GM23338 (cell line): ENCODE results near the gene TSTD2. TPM values are rescaled to one million over a fixed set of nuclear protein-coding genes. Genes with fewer than 3 reads are reported as not detected.

Experiments used
- ATAC-seq: fragments of 200-7000 bp; cut with Tn5 transposase; 3 replicates; pipeline ENCODE4 v1.9.1; 2020
- DNase-seq: peaks from one replicate; pipeline ENCODE4 v3.0.0-alpha.2; 2015; ENCODE audit warnings: low spot score
- H2AFZ ChIP-seq: fragments of 200-600 bp; sonication (generic); 2 replicates; pipeline ENCODE4 v1.8.0; 2016; ENCODE audit warnings: antibody characterized with exemption, mild to moderate bottlenecking, moderate library complexity
- H3F3A ChIP-seq: fragments of 200-600 bp; sonication (generic); replicated peaks from 2 replicates; pipeline ENCODE4 v1.8.0; 2017; ENCODE audit warnings: antibody characterized with exemption, mixed run types, low read depth
- H3K27ac ChIP-seq: fragments of 200-600 bp; sonication (generic); 2 replicates; pipeline ENCODE4 v1.6.1; 2016; ENCODE audit warnings: low read depth
- H3K27me3 ChIP-seq: fragments of 200-600 bp; sonication (generic); 2 replicates; pipeline ENCODE4 v1.8.0; 2016; ENCODE audit warnings: mild to moderate bottlenecking, mixed run types, moderate library complexity; ENCODE audit not compliant: insufficient read depth
- H3K36me3 ChIP-seq: fragments of 200-600 bp; sonication (generic); 2 replicates; pipeline ENCODE4 v1.8.0; 2016; ENCODE audit warnings: mild to moderate bottlenecking; ENCODE audit not compliant: insufficient read depth
- H3K4me1 ChIP-seq: fragments of 200-600 bp; sonication (generic); 2 replicates; pipeline ENCODE4 v1.8.0; 2016; ENCODE audit warnings: mild to moderate bottlenecking, moderate library complexity; ENCODE audit not compliant: insufficient read depth
- H3K4me2 ChIP-seq: fragments of 200-600 bp; sonication (generic); 2 replicates; pipeline ENCODE4 v1.7.1; 2017; ENCODE audit warnings: mixed run types
- H3K4me3 ChIP-seq: fragments of 200-600 bp; sonication (generic); 2 replicates; pipeline ENCODE4 v1.6.1; 2016; ENCODE audit warnings: mixed run types
- H3K79me2 ChIP-seq: fragments of 200-600 bp; sonication (generic); replicated peaks from 2 replicates; pipeline ENCODE4 v1.8.0; 2017; ENCODE audit warnings: mild to moderate bottlenecking; ENCODE audit not compliant: insufficient read depth
- H3K9me2 ChIP-seq: fragments of 200-600 bp; sonication (generic); 2 replicates; pipeline ENCODE4 v1.8.0; 2017; ENCODE audit not compliant: insufficient read depth
- H4K20me1 ChIP-seq: fragments of 200-600 bp; sonication (generic); replicated peaks from 2 replicates; pipeline ENCODE4 v1.8.0; 2017; ENCODE audit warnings: mild to moderate bottlenecking; ENCODE audit not compliant: insufficient read depth
- H3K27ac Mint-ChIP-seq: 2 replicates; pipeline ENCODE4 v1.8.0; 2020; ENCODE audit warnings: inconsistent platforms, mild to moderate bottlenecking, moderate library complexity, mixed read lengths
- H3K27me3 Mint-ChIP-seq: 3 replicates; pipeline ENCODE4 v1.8.0; 2022; ENCODE audit warnings: low read depth, mild to moderate bottlenecking, moderate library complexity, mixed read lengths, inconsistent platforms; ENCODE audit not compliant: insufficient read depth, poor library complexity
- H3K36me3 Mint-ChIP-seq: 3 replicates; pipeline ENCODE4 v1.8.0; 2021; ENCODE audit warnings: low read depth, mild to moderate bottlenecking, inconsistent platforms, moderate library complexity, mixed read lengths
- H3K4me1 Mint-ChIP-seq: 3 replicates; pipeline ENCODE4 v1.8.0; 2020; ENCODE audit warnings: mild to moderate bottlenecking, inconsistent platforms, mixed read lengths
- H3K4me3 Mint-ChIP-seq: 3 replicates; pipeline ENCODE4 v1.8.0; 2021; ENCODE audit warnings: moderate library complexity, mild to moderate bottlenecking, inconsistent platforms, mixed read lengths
- H3K9me3 Mint-ChIP-seq: 3 replicates; pipeline ENCODE4 v1.8.0; 2020; ENCODE audit warnings: moderate library complexity, mild to moderate bottlenecking, inconsistent platforms, mixed read lengths
- EZH2phosphoT487 ChIP-seq: fragments of 200-600 bp; sonication (generic); IDR thresholded peaks from one replicate; pipeline ENCODE4 v1.8.1; 2018; ENCODE audit warnings: antibody characterized with exemption; ENCODE audit not compliant: unreplicated experiment
- JUNB ChIP-seq: IDR thresholded peaks from one replicate; pipeline ENCODE4 v1.6.1; 2016; ENCODE audit warnings: antibody characterized with exemption; ENCODE audit not compliant: unreplicated experiment
- NANOG ChIP-seq: IDR thresholded peaks from 2 replicates; pipeline ENCODE4 v1.6.1; 2016; ENCODE audit warnings: antibody characterized with exemption, borderline replicate concordance
- POLR2AphosphoS5 ChIP-seq: IDR thresholded peaks from 2 replicates; pipeline ENCODE4 v1.6.1; 2016; ENCODE audit warnings: antibody characterized with exemption, low read depth
- STAT1 ChIP-seq: IDR thresholded peaks from one replicate; pipeline ENCODE4 v1.6.1; 2016; ENCODE audit warnings: antibody characterized with exemption; ENCODE audit not compliant: unreplicated experiment
- ZNF114 ChIP-seq: fragments of 250-450 bp; sonication (Bioruptor Pico); IDR thresholded peaks from 2 replicates; pipeline ENCODE4 v1.5.0; 2020; ENCODE audit warnings: mild to moderate bottlenecking, moderate library complexity
- ZNF462 ChIP-seq: fragments of 250-450 bp; sonication (Bioruptor Pico); IDR thresholded peaks from 2 replicates; pipeline ENCODE4 v1.5.0; 2020; ENCODE audit warnings: mild to moderate bottlenecking, moderate library complexity
- polyA plus RNA-seq: library from polyadenylated mRNA; unstranded; fragments of >200 nt; fragmentation: Nextera tagmentation; extraction: Ambion mirVana; gene quantifications from 2 replicates; pipeline ENCODE4 v1.2.1, GENCODE V29; 2016
- total RNA-seq: library from RNA; depleted of rRNA; stranded (reverse); fragments of >200 nt; shearing (Covaris generic); gene quantifications from 2 replicates; pipeline ENCODE4 v1.2.3, GENCODE V29; 2014
- TF ChIP-seq, protein P1 (sequence below), 2 experiments: fragments of 200-600 bp in 1 of 2; sonication (generic) in 1 of 2; conservative IDR thresholded peaks; 2 replicates each; pipeline versions ENCODE4 v1.5.1 to v1.6.1; 2016 to 2017; ENCODE audit warnings: antibody characterized with exemption in 2 of 2, low read depth in 2 of 2, mild to moderate bottlenecking in 2 of 2, moderate library complexity in 1 of 2
- TF ChIP-seq, protein P2 (sequence below): IDR thresholded peaks from 2 replicates; pipeline ENCODE4 v1.6.1; 2016; ENCODE audit warnings: antibody characterized with exemption

TSTD2 gene
- total and polyA plus RNA-seq, 2 experiments from 2014 or later: 8.5 to 21.8 TPM

DNA sequence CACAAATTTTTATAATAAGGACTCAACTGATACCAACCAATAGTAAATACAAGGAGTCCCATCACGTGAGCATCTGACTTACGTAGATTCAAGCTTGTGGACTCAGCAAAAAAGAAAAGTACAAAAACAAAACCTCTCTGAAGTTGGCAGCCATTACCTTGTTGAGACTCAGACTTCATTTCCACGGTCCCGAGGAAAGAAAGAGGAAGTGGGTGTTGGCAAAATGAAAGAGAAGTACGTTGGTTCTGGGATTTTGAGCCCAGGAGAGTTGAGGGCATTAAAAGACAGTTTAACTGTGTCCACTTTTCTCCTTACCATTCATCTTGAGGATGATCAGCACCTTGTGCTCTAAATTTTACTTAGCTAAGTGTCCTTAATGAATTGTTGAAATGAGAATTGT lies 27.2 kb upstream of the TSTD2 start:
- H3K27me3 Mint-ChIP-seq: peaks cover 2% of the 10 kb centered on the region
- Histone ChIP-seq H2AFZ (no peak overlapping the region), H3F3A (no peaks in the 10 kb centered on the region), H3K4me3 (no peak overlapping the region), H3K4me1 (no peaks in the 10 kb centered on the region), H3K27ac (no peak overlapping the region), H3K36me3 (peaks cover 68% of the 10 kb centered on the region), H4K20me1 (peaks cover 3% of the 10 kb centered on the region; the same call in 1 of the 2 replicates), H3K4me2 (no peak overlapping the region), H3K9me2 (no peaks in the 10 kb centered on the region), H3K27me3 (no peaks in the 10 kb centered on the region), H3K79me2 (no peaks in the 10 kb centered on the region)
- TF ChIP-seq, protein P1, sequence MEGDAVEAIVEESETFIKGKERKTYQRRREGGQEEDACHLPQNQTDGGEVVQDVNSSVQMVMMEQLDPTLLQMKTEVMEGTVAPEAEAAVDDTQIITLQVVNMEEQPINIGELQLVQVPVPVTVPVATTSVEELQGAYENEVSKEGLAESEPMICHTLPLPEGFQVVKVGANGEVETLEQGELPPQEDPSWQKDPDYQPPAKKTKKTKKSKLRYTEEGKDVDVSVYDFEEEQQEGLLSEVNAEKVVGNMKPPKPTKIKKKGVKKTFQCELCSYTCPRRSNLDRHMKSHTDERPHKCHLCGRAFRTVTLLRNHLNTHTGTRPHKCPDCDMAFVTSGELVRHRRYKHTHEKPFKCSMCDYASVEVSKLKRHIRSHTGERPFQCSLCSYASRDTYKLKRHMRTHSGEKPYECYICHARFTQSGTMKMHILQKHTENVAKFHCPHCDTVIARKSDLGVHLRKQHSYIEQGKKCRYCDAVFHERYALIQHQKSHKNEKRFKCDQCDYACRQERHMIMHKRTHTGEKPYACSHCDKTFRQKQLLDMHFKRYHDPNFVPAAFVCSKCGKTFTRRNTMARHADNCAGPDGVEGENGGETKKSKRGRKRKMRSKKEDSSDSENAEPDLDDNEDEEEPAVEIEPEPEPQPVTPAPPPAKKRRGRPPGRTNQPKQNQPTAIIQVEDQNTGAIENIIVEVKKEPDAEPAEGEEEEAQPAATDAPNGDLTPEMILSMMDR (conservative IDR thresholded peaks at IDR 0.05; ENCODE audit: low read depth in 2 of 2): no peak
- TF ChIP-seq JUNB: no peak
- no peak for TF ChIP-seq POLR2AphosphoS5
- TF ChIP-seq, protein P2, sequence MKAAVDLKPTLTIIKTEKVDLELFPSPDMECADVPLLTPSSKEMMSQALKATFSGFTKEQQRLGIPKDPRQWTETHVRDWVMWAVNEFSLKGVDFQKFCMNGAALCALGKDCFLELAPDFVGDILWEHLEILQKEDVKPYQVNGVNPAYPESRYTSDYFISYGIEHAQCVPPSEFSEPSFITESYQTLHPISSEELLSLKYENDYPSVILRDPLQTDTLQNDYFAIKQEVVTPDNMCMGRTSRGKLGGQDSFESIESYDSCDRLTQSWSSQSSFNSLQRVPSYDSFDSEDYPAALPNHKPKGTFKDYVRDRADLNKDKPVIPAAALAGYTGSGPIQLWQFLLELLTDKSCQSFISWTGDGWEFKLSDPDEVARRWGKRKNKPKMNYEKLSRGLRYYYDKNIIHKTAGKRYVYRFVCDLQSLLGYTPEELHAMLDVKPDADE: no peak
- no peak for TF ChIP-seq ZNF114 (CRISPR knock-in tag)
- H3K4me3 Mint-ChIP-seq: no peak overlapping the region
- H3K36me3 Mint-ChIP-seq: peaks cover 79% of the 10 kb centered on the region
- no peaks in the 10 kb centered on the region for H3K4me1 Mint-ChIP-seq
- no peaks in the 10 kb centered on the region for H3K9me3 Mint-ChIP-seq
- no peak for DNase-seq
- ATAC-seq: no peak
- H3K27ac Mint-ChIP-seq: no peak overlapping the region

- H3K36me3 Mint-ChIP-seq: peaks cover 79% of the 10 kb centered on the region
- ATAC-seq (no peak), DNase-seq (no peak)
- Histone ChIP-seq H4K20me1 (0 out of 2 replicates have a peak, but pooled peaks cover 3% of the 10 kb centered on the region), H3K79me2 (no peaks in the 10 kb centered on the region), H2AFZ (no peak overlapping the region), H3K36me3 (peaks cover 68% of the 10 kb centered on the region), H3K9me2 (no peaks in the 10 kb centered on the region), H3K4me3 (no peak overlapping the region), H3K27ac (no peak overlapping the region), H3K27me3 (no peaks in the 10 kb centered on the region), H3K4me2 (no peak overlapping the region), H3F3A (no peaks in the 10 kb centered on the region), H3K4me1 (no peaks in the 10 kb centered on the region)
- H3K27me3 Mint-ChIP-seq: peaks cover 2% of the 10 kb centered on the region
- no peak overlapping the region for H3K27ac Mint-ChIP-seq
- H3K4me1 Mint-ChIP-seq: no peaks in the 10 kb centered on the region
- no peak overlapping the region for H3K4me3 Mint-ChIP-seq
- no peaks in the 10 kb centered on the region for H3K9me3 Mint-ChIP-seq
- TF ChIP-seq NANOG (no peak), POLR2AphosphoS5 (no peak), STAT1 (no peak), EZH2phosphoT487 (no peak), ZNF462 (no peak)
- TF ChIP-seq, protein P1 (conservative IDR thresholded peaks at IDR 0.05; ENCODE audit: low read depth in 2 of 2): no peak
- TF ChIP-seq, protein P2: no peak
These were observed 26.6 kb upstream of the TSTD2 start for GRCh38 chr9:97659771-97660170.
